GM19035 (cell line): ENCODE data around the gene AGAP1.

ENCODE experiments used
- ATAC-seq: cut with Tn5 transposase; IDR thresholded peaks from one replicate; pipeline ENCODE4 v1.9.1; 2021; ENCODE audit not compliant: unreplicated experiment

The AGAP1 gene

DNA sequence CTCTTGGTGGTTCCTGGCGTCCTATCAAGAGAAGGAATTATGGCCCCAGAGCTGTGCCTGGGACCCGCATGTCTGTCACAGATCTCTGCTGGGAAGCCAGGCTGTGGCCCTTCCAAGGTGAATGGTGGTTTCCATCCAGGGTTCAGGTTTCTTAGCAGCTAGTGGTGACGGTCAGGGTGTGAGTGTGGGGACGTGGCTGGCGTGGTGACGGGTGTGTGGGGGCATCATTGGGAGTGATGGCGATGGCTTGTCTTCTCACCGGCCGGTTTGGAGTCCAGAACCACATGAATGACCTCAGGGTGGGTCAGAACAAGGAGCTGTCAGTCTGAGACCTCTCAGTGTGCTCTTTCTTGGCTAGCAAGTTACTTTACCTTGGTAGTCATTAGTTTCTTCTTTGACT is 52.6 kb downstream of the AGAP1 start:
- no peak for ATAC-seq

DNA sequence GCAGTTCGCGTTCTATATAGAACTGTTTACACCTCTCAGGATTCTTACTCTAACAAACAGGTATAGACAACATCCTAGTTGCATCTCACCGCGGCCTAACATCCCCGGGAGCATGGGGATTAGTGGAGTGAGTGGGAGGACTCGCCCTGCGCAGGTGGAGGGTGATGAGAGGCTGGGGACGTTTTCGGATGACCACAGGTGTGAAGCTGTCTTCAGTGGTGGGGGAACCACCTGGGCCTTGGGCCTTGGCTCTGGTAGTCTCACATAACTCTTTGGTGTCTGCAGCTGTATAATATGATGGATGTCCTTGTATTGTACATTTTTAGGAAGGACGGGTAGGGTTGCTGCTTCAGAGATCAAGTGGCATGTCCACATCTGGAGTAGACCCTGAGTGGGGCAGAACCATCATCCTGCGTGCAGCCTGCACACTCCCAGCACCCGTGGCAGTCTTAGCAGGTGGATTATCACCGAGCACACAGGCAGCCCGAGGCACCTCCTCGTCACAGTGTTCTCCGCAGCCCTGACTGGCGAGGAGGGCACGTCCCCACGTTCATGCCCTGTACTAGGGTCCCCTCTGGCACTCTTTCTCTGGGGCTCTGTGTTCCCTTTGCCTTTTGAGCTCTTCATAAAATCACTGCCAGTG is 56.0 kb downstream of the AGAP1 start:
- no peak for ATAC-seq

- no peak for ATAC-seq
Measured at GRCh38 chr2:235550378-235550760, 56.5 kb downstream of the AGAP1 start.

DNA sequence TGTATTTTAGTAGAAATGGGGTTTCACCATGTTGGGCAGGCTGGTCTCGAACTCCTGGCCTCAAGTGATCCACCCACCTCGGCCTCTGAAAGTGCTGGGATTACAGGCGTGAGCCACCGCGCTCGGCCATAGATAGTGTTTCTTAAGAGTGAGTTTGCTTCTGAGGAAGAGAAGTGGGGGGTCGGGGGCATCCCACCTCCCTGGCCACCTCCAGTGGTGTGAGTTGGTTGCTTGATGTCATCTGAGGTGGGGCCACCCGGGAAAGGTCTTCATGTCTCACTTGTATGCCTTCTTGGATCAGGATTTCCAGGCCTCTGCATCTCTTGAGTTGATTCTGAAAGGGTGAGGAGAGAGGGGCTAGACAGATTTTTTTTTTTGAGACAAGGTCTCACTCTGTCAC is 57.1 kb downstream of the AGAP1 start:
- no peak for ATAC-seq

GRCh38 chr2:235551965-235552364 is 58.1 kb downstream of the AGAP1 start:
- no peak for ATAC-seq

GRCh38 chr2:235552671-235553070 is 58.8 kb downstream of the AGAP1 start:
- no peak for ATAC-seq

- no peak for ATAC-seq
Measured at GRCh38 chr2:235553291-235553690, 59.4 kb downstream of the AGAP1 start.

- no peak for ATAC-seq
Measured at GRCh38 chr2:235553696-235554100, 59.9 kb downstream of the AGAP1 start.

GRCh38 chr2:235554385-235554784 is 60.5 kb downstream of the AGAP1 start:
- ATAC-seq = no peak

DNA sequence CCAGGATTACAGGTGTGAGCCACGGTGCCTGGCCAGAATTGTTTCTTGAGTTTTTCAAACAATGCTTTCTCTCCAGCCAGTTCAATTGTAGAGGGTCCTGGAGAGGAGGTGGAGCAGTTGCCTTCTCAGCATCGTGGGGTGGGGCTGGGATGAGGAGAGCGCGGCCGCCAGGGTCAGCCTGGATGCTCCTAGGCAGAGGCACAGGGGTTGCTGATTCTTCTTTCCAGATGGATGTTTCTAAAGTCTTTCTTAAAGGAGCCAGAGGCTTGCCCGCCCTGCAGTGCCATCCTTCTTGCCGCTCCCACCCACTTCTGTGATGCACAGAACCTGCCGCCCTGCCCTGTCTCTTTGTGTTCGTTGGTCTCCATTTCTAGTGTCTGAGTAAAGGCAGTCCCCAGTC is 61.1 kb downstream of the AGAP1 start:
- no peak for ATAC-seq

DNA sequence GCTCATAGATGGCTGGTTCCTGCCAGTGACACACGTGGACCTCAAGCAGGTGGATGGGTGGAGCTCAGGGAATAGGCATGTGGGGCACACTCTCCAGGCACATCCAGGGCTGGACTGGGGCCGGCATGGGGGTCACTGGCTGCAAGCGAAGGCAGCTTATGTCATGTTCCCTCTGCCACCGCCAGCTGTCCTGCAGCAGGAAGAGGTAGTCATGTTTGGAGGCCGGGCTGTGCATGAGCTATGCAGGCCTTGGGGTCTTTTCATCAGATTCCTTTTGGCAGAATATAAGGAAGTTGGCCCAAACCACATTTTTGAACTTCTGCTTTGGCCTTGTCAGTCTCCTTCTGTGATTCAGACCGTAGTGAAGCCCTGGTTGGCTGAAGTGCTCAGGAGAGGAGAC is 61.5 kb downstream of the AGAP1 start:
- no peak for ATAC-seq

DNA sequence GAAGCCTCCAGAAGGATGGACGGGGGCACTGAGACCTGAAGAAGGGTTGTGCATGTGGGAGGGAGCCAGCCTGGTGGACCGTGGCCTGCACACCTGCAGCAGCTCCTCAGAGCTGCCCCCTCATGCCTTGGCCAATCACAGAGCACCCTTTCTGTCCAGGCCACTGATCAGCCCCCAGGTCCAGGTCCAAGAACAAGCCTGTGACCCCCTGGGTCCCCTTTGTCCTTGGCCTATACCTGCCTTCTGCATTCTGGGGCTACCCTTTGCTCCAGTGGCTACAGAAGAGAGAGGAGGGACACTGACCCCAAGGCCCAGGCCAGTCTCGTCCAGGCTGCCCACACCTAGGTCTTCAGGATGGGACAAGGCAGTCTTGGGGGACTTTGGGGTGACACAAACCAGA is 62.2 kb downstream of the AGAP1 start:
- no peak for ATAC-seq

DNA sequence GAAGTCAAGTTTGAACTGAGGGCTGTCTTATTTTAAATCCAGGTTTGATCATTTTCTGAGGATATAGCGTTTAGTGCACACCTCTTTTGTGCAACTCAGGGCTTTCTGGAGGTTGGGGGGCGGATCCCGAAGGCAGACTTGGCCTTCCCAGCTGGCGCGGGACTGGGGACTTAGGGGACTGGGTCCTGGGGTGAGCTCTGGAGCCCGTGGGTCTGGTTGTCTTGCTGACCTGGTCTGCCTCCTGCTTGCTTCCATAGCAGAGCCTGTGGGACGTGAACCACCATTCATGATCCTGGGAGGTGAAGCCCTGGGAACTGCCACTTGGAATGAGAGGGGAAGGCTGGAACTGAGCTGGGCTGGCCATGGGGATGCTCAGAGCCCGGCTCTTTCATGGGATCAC is 63.1 kb downstream of the AGAP1 start:
- no peak for ATAC-seq

GRCh38 chr2:235557903-235558302 is 64.1 kb downstream of the AGAP1 start:
- ATAC-seq = no peak

GRCh38 chr2:235558572-235558971 is 64.7 kb downstream of the AGAP1 start:
- ATAC-seq = no peak

- no peak for ATAC-seq
Measured at GRCh38 chr2:235560345-235560744, 66.5 kb downstream of the AGAP1 start.

- ATAC-seq = no peak
Measured at GRCh38 chr2:235561450-235561849, 67.6 kb downstream of the AGAP1 start.

DNA sequence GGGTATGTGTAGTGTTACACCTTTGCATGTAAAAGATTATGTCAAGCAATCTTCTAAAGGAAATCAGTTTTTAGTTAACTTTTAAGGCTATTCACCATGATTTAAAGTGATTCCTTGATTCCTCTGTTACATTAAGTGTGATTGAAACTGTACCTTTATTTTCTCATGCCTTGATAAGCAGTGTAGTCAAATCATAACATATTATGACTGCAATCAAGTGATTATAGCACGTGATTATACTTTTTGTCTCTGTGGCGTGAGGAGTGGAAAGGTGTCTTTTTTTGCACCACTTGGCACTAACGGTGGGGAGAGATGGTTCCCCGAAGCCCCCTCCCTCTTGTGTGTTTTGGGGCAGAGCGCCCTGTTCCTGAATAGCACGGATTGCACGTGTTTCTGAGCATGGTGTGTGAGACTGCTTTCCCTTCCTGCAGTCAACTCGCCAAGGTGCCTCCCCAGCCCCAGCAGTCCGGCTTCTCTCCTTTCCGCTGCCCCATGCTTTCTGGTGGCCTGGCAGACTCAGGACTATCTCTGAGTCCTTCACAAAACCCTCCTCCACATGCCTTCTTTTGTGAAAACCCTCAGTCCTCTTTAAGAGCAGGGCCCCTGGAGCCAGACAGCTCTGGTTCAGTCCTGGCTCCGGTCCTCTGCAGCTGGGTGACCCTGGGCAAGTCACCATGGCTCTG is 68.4 kb downstream of the AGAP1 start:
- ATAC-seq = no peak

DNA sequence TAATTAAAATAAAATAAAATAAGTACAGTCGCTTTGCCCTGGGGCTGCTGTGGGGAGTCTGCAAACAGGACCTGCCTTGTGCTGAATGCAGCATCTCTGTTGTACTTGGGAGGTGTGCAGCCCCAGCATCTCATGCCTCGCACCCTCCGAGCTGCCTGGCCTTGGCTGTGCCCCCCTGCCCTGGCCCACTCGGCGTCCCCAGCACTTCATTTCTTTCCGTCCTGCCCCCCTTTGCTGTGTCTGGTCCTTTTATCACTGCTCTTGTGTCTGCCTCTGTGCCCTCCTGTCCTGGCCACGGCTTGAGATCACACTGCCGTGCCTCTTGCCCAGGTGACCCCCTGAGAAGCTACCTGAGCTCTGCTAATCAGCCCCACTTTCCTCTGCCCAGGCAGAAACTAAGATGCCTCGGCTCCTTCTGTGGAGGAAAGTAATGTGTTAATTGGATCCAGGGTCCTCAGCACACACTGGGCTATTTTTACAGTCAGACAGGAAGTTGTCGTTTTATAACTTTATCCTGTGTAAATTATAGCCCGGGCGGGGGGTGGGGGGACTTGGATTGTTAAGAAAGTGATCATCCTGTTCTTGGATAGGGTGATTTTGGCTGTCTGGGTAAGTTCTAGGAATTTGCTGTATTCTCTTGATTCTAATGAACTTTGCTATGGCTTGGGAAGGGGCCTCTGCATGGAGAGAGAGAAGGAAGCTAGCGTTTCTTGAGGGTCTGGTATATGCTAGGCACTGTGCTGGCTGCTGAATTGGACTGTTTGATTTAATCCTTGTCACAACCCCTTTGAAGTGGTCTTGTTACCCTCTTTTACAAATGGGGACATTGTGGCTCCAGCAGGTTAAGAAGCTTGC is 69.4 kb downstream of the AGAP1 start:
- no peak for ATAC-seq

GRCh38 chr2:235564066-235564465 is 70.2 kb downstream of the AGAP1 start:
- no peak for ATAC-seq

GRCh38 chr2:235564884-235565530 is 71.2 kb downstream of the AGAP1 start:
- no peak for ATAC-seq

GRCh38 chr2:235566415-235566814 is 72.6 kb downstream of the AGAP1 start:
- no peak for ATAC-seq
